ENCODE data around the gene KTN1.

KTN1 gene

DNA sequence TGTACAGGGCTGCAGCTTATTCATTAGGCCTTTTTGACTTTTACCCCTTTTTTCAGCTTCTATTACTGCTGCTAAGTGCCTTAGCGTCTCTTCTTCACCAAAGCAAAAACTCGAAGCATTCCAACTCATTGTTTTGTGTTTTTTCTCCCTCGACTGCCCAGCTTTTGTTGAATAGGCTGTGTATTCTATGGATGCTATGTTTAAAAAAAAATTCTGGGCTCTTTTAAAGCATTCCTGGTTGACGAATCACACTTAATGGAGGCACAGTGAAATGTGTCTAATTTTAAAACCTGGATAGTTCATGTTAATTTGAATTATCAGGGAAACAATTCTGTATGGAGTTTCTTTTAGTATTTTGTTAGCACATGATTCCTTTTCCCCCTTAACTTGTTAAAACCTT, 29.7 kb downstream of the KTN1 start:
- H3K9me3 Mint-ChIP-seq: no peaks in the 10 kb centered on the region
- CTCF ChIA-PET: no interaction called here
- DNase-seq: no peak
- H3K36me3 Mint-ChIP-seq: peaks cover 14% of the 10 kb centered on the region
- H3K27ac Mint-ChIP-seq: no peak overlapping the region
- H3K27me3 Mint-ChIP-seq: no peaks in the 10 kb centered on the region
- H3K4me3 Mint-ChIP-seq: no peak overlapping the region
- H3K4me1 Mint-ChIP-seq: no peaks in the 10 kb centered on the region

DNA sequence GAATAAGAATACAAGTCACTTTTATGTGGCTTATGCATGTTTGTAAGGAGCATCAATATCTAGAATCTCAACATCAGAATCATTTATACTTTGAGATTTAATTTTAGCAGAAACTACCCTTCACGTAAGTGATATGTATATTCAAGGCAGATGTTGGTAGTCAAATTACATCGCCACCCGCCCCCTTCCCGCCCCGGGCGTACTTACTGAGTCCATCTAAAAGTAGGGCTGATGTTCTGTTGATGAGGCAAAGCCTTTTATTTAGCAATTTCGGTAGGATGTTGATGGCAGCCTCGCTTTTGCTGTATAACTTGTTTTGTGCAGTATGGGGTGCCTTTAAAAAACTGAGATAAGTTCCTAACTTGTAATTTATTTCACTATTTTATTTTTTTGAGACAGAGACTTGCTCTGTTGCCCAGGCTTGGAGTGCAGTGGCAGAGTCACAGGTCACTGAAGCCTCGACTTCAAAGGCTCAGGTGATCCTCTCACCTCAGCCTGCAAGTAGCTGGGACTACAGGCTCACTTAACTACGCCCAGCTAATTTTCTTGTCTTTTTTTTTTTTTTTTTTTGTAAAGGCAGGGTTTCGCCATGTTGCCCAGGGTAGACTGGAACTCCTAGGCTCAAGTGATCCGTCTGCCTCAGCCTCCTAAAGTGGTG, 30.8 kb downstream of the KTN1 start:
- CTCF ChIA-PET: no interaction called here
- Mint-ChIP-seq H3K4me3 (no peak overlapping the region), H3K36me3 (peaks cover 18% of the 10 kb centered on the region), H3K9me3 (no peaks in the 10 kb centered on the region), H3K4me1 (no peaks in the 10 kb centered on the region), H3K27me3 (no peaks in the 10 kb centered on the region), H3K27ac (no peak overlapping the region)
- no peak for DNase-seq

DNA sequence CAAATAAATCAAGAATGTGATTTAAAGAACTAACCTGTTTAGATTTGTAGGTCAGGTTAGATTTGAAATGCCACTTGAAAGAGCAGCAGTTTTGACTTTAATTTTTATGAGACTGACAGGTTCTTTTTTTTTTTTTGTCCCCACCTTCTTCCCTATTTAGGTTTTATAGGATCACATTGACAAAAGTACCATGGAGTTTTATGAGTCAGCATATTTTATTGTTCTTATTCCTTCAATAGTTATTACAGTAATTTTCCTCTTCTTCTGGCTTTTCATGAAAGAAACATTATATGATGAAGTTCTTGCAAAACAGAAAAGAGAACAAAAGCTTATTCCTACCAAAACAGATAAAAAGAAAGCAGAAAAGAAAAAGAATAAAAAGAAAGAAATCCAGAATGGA, 31.9 kb downstream of the KTN1 start:
- H3K4me1 Mint-ChIP-seq: no peaks in the 10 kb centered on the region
- H3K27me3 Mint-ChIP-seq: no peaks in the 10 kb centered on the region
- CTCF ChIA-PET: no interaction called here
- DNase-seq: no peak
- H3K4me3 Mint-ChIP-seq: no peak overlapping the region
- no peaks in the 10 kb centered on the region for H3K9me3 Mint-ChIP-seq
- peaks cover 28% of the 10 kb centered on the region for H3K36me3 Mint-ChIP-seq
- no peak overlapping the region for H3K27ac Mint-ChIP-seq

DNA sequence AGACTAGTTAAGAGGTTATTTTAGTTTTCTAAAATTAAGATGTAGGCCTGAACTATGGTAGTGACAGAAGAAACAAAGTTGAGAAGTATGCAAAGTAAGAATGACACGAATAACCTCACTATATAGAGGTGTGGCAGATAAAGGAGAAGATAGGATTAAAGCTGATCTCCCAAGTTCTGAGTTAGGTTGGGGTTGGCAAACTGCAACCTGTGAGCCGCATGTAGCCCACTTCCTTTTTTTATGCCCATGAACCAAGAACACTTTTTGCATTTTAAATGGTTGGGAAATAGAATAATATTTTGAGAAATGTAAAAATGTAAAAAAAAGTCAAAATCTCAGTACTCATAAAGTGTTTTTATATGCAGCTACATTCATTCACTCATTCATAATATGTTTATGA, 34.3 kb downstream of the KTN1 start:
- Mint-ChIP-seq H3K4me1 (no peaks in the 10 kb centered on the region), H3K9me3 (peaks cover 3% of the 10 kb centered on the region), H3K4me3 (no peak overlapping the region), H3K27ac (no peak overlapping the region), H3K36me3 (peaks cover 44% of the 10 kb centered on the region), H3K27me3 (no peaks in the 10 kb centered on the region)
- DNase-seq: no peak
- CTCF ChIA-PET: interaction anchor here (0.6 kb wide), 1 partner anchor 319 kb away, joined by 3 read pairs; no protein-coding TSS in a partner anchor

DNA sequence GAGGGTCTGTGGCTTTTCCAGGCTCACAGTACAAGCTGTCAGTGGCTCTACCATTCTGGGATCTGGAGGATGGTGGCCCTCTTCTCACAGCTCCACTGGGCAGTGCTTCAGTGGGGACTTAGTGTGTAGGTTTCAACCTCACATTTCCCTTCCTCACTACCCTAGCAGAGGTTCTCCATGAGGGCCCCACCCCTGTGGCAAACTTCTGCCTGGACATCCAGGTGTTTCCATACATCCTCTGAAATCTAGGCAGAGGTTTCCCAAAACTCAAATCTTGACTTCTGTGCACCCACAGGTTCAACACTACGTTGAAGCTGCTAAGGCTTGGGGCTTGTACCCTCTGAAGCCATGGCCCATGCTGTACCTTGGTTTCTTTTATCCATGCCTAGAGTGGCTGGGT, 40.3 kb downstream of the KTN1 start:
- Mint-ChIP-seq H3K36me3 (peaks cover 74% of the 10 kb centered on the region), H3K4me1 (no peaks in the 10 kb centered on the region), H3K9me3 (peaks cover 19% of the 10 kb centered on the region), H3K27me3 (no peaks in the 10 kb centered on the region), H3K27ac (no peak overlapping the region), H3K4me3 (no peak overlapping the region)
- no peak for DNase-seq
- CTCF ChIA-PET: no interaction called here

DNA sequence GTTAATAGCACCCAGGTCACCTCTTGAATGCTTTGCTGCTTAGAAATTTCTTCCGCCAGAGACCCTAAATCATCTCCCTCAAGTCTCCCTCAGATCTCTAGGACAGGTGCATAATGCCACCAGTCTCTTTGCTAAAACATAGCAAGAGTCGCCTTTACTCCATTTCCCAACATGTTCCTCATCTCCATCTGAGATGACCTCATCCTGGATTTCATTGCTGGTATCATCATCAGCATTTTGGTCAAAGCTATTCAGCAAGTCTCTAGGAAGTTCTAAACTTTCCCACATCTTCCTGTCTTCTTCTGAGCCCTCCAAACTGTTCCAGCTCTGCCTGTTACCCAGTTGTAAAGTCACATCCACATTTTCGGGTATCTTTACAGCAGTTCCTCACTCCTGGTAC, 41.0 kb downstream of the KTN1 start:
- DNase-seq: no peak
- H3K4me3 Mint-ChIP-seq: no peak overlapping the region
- H3K4me1 Mint-ChIP-seq: no peaks in the 10 kb centered on the region
- CTCF ChIA-PET: no interaction called here
- peaks cover 19% of the 10 kb centered on the region for H3K9me3 Mint-ChIP-seq
- H3K27ac Mint-ChIP-seq: no peak overlapping the region
- peaks cover 70% of the 10 kb centered on the region for H3K36me3 Mint-ChIP-seq
- H3K27me3 Mint-ChIP-seq: no peaks in the 10 kb centered on the region

DNA sequence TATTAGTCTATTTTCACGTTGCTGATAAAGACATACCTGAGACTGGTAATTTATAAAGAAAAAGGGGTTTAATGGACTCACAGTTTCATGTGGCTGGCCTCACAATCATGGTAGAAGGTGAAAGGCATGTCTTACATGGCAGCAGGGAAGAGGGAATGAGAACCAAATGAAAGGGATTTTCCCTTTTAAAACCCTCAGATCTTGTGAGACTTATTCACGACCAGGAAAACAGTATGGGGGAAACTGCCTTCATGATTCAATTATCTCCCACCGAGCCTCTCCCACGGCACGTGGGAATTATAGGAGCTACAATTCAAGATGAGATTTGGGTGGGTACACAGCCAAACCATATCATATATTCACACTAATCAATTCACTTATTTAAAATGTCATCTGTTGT, 41.4 kb downstream of the KTN1 start:
- Mint-ChIP-seq H3K4me1 (no peaks in the 10 kb centered on the region), H3K9me3 (peaks cover 19% of the 10 kb centered on the region), H3K27me3 (no peaks in the 10 kb centered on the region), H3K36me3 (peaks cover 66% of the 10 kb centered on the region), H3K4me3 (no peak overlapping the region), H3K27ac (no peak overlapping the region)
- CTCF ChIA-PET: no interaction called here
- DNase-seq: no peak

DNA sequence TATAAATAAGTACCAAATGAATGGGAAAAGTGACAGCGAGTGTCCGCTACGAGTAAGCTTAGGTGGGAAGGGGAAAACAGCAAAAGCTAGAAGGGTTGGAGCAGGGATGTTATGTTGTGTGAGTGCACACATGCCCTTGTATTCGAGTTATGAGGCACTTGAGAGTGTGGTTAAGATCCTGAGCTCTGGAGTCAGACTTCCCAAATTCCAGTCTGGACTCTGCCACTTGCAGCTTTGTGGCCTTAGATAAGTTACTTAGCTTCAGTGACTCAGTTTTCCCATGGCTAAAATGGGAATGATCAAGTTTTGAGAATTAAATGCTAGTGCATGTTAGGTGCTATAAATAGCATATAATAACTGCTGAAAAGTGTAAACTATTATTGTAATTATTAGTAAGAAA, 44.9 kb downstream of the KTN1 start:
- Mint-ChIP-seq H3K9me3 (peaks cover 11% of the 10 kb centered on the region), H3K36me3 (peaks cover 52% of the 10 kb centered on the region), H3K27ac (no peak overlapping the region), H3K27me3 (no peaks in the 10 kb centered on the region), H3K4me1 (peaks cover 3% of the 10 kb centered on the region), H3K4me3 (no peak overlapping the region)
- no peak for DNase-seq
- CTCF ChIA-PET: interaction anchor here (1.1 kb wide), 1 partner anchor 13 kb away, joined by 3 read pairs; no protein-coding TSS in a partner anchor

DNA sequence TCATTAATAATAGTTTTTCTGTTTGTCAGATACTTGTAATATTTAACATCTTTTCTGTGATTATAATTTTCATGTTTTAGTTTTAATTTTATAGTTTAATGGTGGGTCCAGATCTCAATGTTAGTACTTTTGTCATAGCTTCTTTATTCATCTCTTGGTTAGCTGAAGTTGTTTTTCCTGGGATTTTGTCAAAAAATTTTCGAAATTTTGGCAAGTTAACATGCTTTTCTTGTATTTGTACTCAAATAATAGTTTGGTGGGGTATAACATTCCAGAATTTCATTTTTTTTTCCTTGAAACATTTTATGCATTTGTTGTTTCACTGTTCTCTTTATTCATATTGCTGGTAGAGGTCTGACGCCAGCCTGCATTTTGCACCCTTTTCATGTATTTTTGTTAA, 45.5 kb downstream of the KTN1 start:
- no peak overlapping the region for H3K4me3 Mint-ChIP-seq
- H3K36me3 Mint-ChIP-seq: peaks cover 51% of the 10 kb centered on the region
- no peak overlapping the region for H3K27ac Mint-ChIP-seq
- DNase-seq: no peak
- CTCF ChIA-PET: interaction anchor here (1.1 kb wide), 1 partner anchor 13 kb away, joined by 3 read pairs; no protein-coding TSS in a partner anchor
- peaks cover 3% of the 10 kb centered on the region for H3K4me1 Mint-ChIP-seq
- no peaks in the 10 kb centered on the region for H3K27me3 Mint-ChIP-seq
- peaks cover 7% of the 10 kb centered on the region for H3K9me3 Mint-ChIP-seq

DNA sequence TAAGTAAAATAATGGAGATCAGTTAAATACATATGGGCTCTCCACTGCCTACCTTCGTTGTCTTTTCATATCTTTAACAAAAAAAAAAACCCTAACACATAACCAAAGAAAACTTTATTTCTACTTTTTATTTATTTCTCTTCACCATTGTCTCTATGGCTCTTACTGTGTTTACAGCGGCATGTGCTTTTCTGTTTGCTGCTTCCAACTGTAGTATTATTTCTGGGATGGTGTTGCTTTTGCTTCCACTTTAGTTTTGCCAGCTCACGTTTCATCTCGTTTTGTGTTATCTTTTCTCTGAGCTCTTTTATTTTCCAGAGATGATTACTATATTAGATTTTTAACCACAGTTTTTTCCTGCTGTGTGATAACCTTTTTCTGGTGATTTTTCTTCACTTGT, 46.1 kb downstream of the KTN1 start:
- H3K27ac Mint-ChIP-seq: no peak overlapping the region
- peaks cover 48% of the 10 kb centered on the region for H3K36me3 Mint-ChIP-seq
- H3K4me1 Mint-ChIP-seq: peaks cover 3% of the 10 kb centered on the region
- H3K27me3 Mint-ChIP-seq: no peaks in the 10 kb centered on the region
- peaks cover 2% of the 10 kb centered on the region for H3K9me3 Mint-ChIP-seq
- H3K4me3 Mint-ChIP-seq: no peak overlapping the region
- DNase-seq: no peak
- CTCF ChIA-PET: interaction anchor here (0.7 kb wide), 1 partner anchor 798 kb away, joined by 3 read pairs; no protein-coding TSS in a partner anchor

DNA sequence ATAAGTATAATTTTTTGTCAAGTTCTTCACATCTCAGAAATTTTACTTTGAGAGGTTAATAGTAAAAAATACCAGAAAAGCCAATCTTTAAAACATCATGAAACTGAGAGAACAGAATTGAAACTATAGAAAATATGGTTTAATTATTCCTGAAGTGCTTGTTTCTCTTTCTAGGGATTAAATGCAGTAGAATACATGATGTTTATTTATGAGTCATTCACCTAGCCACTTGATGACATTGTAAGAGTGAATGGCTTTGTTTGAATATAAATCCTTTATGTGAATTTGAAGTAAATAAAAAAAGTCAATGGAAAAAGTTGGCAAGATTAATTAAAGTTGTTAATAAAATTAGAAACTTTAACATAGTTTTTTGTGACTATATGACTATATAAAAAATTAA, 48.4 kb downstream of the KTN1 start:
- Mint-ChIP-seq H3K9me3 (no peaks in the 10 kb centered on the region), H3K36me3 (peaks cover 35% of the 10 kb centered on the region), H3K4me3 (no peak overlapping the region), H3K4me1 (peaks cover 3% of the 10 kb centered on the region), H3K27ac (no peak overlapping the region), H3K27me3 (no peaks in the 10 kb centered on the region)
- DNase-seq: no peak
- CTCF ChIA-PET: interaction anchor here (0.6 kb wide), 1 partner anchor 454 kb away, joined by 3 read pairs; no protein-coding TSS in a partner anchor

DNA sequence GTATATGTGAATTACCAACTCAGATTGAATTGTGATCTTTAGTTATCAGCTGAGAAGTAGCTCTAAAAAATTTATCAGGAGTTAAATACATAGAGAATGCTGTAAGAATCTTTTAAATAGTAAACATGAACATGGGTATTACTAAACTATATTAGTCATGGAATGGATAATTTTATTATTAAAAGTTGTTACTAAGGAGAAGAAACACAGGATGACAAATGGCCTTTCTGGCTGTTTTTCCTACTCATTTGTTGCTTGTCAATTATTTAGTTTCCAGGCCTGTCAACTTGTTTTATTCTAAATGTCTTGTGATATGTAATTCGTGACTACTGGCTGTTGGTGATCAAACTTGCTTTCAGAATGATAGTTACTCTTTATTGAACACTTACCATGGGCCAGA, 58.7 kb downstream of the KTN1 start:
- no peaks in the 10 kb centered on the region for H3K27me3 Mint-ChIP-seq
- peaks cover 2% of the 10 kb centered on the region for H3K4me1 Mint-ChIP-seq
- H3K27ac Mint-ChIP-seq: no peak overlapping the region
- no peaks in the 10 kb centered on the region for H3K9me3 Mint-ChIP-seq
- CTCF ChIA-PET: no interaction called here
- no peak overlapping the region for H3K4me3 Mint-ChIP-seq
- DNase-seq: no peak
- peaks cover 42% of the 10 kb centered on the region for H3K36me3 Mint-ChIP-seq

DNA sequence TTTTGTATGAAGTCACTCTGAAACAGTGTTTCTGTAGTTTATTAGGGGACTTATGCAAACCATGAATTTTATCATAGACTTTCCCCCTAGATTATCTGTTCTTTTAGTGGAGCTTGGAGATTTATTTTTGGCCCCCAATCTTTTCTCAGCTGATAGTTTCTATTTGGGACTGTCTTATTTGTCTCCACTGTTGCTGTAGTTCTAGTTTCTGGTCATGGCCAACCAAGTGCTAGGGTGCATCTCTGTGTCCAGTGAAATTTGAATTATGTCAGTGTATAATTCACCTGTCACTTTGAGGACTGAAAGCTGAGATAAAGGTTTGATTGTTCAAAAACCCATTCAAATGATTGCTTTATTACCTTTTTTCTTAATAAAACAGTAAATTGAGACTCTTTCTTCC, 61.3 kb downstream of the KTN1 start:
- no peak overlapping the region for H3K4me3 Mint-ChIP-seq
- no peaks in the 10 kb centered on the region for H3K27me3 Mint-ChIP-seq
- CTCF ChIA-PET: no interaction called here
- H3K27ac Mint-ChIP-seq: no peak overlapping the region
- H3K36me3 Mint-ChIP-seq: peaks cover 51% of the 10 kb centered on the region
- DNase-seq: no peak
- H3K9me3 Mint-ChIP-seq: no peaks in the 10 kb centered on the region
- peaks cover 11% of the 10 kb centered on the region for H3K4me1 Mint-ChIP-seq

DNA sequence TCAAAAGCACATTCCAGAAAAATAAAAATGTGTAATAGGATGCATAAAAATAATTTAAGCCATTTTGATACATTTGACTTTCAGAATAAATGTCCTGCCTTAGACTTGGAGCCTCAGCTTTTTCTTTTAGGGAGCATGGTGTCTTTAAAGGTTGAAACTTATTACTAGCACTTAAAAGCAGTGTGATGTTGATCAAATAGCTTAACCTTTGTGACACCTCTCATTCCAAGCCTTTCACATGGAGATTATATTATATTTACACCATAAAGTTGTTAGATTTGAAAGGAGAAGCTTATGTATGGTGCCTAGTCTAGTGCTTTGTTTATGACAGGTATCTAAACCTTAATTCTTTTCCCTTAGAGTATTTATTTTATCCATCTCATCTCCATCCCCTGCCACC, 61.9 kb downstream of the KTN1 start:
- CTCF ChIA-PET: interaction anchor here (0.5 to 0.6 kb wide), 3 partner anchors 70 to 1654 kb away, joined by 3 to 4 read pairs (median 3); no protein-coding TSS in a partner anchor
- peaks cover 50% of the 10 kb centered on the region for H3K36me3 Mint-ChIP-seq

DNA sequence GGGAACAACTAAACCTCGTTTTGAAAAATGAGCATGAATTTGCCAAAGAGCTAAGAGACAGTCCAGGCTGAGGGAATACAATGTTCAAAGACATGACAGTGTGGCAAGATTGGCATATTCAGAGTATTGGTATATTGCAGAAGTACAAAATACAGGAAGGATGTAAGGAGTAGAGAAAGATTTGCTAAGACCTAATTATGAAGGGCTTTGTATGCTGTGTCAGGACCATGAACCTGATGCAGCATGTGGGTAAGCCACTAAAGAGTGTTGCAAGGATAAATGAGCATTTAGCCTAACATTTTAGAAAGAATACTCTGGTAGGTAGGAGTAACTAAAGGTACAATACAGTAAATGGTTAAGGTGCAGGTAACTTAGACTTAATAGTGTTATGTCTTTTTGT, 65.1 kb downstream of the KTN1 start:
- CTCF ChIA-PET: no interaction called here

More for the DNA sequence above, 61.9 kb downstream of the KTN1 start:
- Mint-ChIP-seq H3K9me3 (no peaks in the 10 kb centered on the region), H3K4me1 (peaks cover 11% of the 10 kb centered on the region), H3K27ac (no peak overlapping the region), H3K27me3 (no peaks in the 10 kb centered on the region), H3K4me3 (no peak overlapping the region)
- DNase-seq: no peak

More for the DNA sequence above, 65.1 kb downstream of the KTN1 start:
- H3K27ac Mint-ChIP-seq: no peak overlapping the region
- H3K4me3 Mint-ChIP-seq: no peak overlapping the region
- H3K36me3 Mint-ChIP-seq: peaks cover 49% of the 10 kb centered on the region
- no peaks in the 10 kb centered on the region for H3K9me3 Mint-ChIP-seq
- no peaks in the 10 kb centered on the region for H3K27me3 Mint-ChIP-seq
- no peak for DNase-seq
- H3K4me1 Mint-ChIP-seq: peaks cover 11% of the 10 kb centered on the region
